ENCODE results near the gene P2RY6.

GRCh38 chr11:73342633-73343032 lies 70.5 kb downstream of the P2RY6 start:
- TF ChIP-seq CTCF (IDR thresholded peaks at IDR 0.05) (no peak), FOSL2 (IDR thresholded peaks at IDR 0.05) (no peak), FOSL2 (CRISPR knock-in tag; IDR thresholded peaks at IDR 0.05) (no peak), HOXB5 (CRISPR knock-in tag; IDR thresholded peaks at IDR 0.05) (no peak)
